ENCODE results near the gene FAM185A. TPM values are rescaled to one million over a fixed set of nuclear protein-coding genes. Genes with fewer than 3 reads are reported as not detected.

The FAM185A gene
- total RNA-seq, 1 donor from 2014 or later: 8.7 TPM

DNA sequence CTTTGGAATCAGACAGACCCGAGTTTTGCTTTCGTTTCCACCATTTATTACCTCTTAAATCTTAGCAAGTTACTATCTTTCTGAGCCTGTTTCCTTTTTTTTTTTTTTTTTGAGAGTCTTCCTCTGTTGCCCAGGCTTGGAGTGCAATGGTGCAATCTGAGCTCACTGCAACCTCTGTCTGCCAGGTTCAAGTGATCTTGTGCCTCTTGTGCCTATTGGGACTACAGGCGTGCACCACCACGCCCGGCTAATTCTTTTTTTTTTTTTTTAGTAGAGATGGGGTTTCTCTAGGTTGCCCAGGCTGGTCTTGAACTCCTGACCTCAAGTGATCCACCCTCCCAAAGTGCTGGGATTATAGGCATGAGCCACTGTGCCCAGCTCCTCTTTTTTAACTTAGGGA lies 84.5 kb downstream of the FAM185A start:
- Mint-ChIP-seq H3K27ac (no peak overlapping the region), H3K36me3 (peaks cover 26% of the 10 kb centered on the region), H3K4me1 (ENCODE audit: unreplicated experiment) (peaks cover 29% of the 10 kb centered on the region), H3K9me3 (peaks cover 4% of the 10 kb centered on the region), H3K27me3 (no peaks in the 10 kb centered on the region), H3K4me3 (no peak overlapping the region)
- TF ChIP-seq, protein P1, sequence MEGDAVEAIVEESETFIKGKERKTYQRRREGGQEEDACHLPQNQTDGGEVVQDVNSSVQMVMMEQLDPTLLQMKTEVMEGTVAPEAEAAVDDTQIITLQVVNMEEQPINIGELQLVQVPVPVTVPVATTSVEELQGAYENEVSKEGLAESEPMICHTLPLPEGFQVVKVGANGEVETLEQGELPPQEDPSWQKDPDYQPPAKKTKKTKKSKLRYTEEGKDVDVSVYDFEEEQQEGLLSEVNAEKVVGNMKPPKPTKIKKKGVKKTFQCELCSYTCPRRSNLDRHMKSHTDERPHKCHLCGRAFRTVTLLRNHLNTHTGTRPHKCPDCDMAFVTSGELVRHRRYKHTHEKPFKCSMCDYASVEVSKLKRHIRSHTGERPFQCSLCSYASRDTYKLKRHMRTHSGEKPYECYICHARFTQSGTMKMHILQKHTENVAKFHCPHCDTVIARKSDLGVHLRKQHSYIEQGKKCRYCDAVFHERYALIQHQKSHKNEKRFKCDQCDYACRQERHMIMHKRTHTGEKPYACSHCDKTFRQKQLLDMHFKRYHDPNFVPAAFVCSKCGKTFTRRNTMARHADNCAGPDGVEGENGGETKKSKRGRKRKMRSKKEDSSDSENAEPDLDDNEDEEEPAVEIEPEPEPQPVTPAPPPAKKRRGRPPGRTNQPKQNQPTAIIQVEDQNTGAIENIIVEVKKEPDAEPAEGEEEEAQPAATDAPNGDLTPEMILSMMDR (conservative IDR thresholded peaks at IDR 0.05): no peak
- DNase-seq (ENCODE audit: extremely low spot score, unreplicated experiment): no peak

DNA sequence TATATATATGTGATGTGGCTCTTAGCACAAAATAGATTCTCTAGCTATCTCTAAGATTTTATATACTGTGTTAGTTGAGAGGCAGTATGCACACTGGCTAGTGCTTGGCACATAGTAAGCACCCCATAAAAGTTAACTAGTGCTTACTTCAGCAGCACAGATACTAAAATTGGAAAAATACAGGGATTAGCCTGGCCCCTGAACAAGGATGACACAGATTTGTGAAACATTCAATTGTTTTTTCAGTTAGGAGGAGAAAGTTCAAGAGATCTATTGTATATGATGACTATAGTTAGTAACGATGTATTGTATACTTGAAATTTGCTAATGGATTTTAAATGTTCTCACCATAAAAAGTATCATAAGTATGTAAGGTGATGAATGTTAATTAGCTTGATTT lies 85.7 kb downstream of the FAM185A start:
- Mint-ChIP-seq H3K27ac (no peak overlapping the region), H3K27me3 (no peaks in the 10 kb centered on the region), H3K9me3 (peaks cover 4% of the 10 kb centered on the region), H3K4me3 (no peak overlapping the region), H3K36me3 (peaks cover 19% of the 10 kb centered on the region), H3K4me1 (ENCODE audit: unreplicated experiment) (peaks cover 28% of the 10 kb centered on the region)
- DNase-seq (ENCODE audit: extremely low spot score, unreplicated experiment): no peak
- TF ChIP-seq, protein P1 (conservative IDR thresholded peaks at IDR 0.05): no peak

DNA sequence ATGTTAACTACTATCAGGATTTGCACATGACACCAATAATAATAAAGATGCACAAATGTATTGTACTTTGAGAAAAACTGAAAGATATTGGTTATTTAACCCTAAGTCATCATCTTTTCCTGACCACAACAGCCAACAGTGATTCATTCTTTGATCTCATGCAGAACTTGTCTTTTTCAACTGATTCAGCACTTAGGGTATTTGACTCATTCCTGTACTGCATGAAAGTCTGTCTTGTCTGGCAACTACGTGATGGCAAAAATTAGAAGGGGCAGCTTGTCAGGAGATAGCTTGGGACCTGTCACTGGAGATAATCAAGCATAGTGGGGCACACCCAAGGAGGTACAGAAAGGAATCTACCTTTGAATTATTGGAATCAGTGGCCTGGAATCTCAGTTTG lies 86.2 kb downstream of the FAM185A start:
- H3K9me3 Mint-ChIP-seq: peaks cover 4% of the 10 kb centered on the region
- DNase-seq (ENCODE audit: extremely low spot score, unreplicated experiment): no peak
- H3K4me3 Mint-ChIP-seq: no peak overlapping the region
- H3K27ac Mint-ChIP-seq: peak overlapping the region; percentile 67
- H3K27me3 Mint-ChIP-seq: no peaks in the 10 kb centered on the region
- peaks cover 18% of the 10 kb centered on the region for H3K36me3 Mint-ChIP-seq
- TF ChIP-seq, protein P1 (conservative IDR thresholded peaks at IDR 0.05): no peak
- peaks cover 26% of the 10 kb centered on the region for H3K4me1 Mint-ChIP-seq (ENCODE audit: unreplicated experiment)

DNA sequence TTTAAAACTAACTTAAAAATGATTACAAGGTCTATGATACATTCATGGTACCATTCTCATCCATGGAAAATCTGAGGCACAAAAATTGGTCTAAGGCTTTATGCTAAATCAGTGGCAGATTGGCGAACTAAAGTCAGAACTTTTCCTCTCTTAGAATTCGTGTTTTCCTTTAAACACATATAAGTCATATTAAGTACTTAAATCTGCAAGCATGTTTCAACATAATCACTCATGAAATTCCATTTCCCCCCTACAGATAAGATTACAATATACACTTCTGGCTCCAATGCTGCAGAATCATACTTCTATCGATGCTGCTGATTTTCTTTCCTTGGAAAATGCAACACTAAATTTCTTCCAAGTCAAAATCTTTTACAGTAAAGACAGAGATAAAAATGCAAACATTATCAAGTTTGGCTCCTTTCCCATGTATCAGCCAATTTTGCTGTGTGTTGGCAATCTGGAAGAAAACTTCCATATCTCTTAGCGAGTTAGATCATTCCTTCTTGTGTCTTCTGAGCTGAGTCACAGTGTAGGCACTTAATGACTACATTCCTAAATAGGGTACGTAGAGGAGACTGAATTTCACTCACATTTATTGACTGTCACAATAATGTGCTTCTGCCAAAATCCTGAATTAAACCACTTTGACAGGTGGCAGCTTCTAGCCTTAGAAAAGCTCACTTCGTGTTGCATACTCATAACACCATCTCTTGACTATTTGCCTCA lies 87.6 kb downstream of the FAM185A start:
- Mint-ChIP-seq H3K4me3 (no peak overlapping the region), H3K9me3 (peaks cover 4% of the 10 kb centered on the region), H3K4me1 (ENCODE audit: unreplicated experiment) (peaks cover 32% of the 10 kb centered on the region), H3K36me3 (peaks cover 12% of the 10 kb centered on the region), H3K27ac (peak overlapping the region; percentile 35), H3K27me3 (no peaks in the 10 kb centered on the region)
- DNase-seq (ENCODE audit: extremely low spot score, unreplicated experiment): no peak
- TF ChIP-seq, protein P1 (conservative IDR thresholded peaks at IDR 0.05): no peak

DNA sequence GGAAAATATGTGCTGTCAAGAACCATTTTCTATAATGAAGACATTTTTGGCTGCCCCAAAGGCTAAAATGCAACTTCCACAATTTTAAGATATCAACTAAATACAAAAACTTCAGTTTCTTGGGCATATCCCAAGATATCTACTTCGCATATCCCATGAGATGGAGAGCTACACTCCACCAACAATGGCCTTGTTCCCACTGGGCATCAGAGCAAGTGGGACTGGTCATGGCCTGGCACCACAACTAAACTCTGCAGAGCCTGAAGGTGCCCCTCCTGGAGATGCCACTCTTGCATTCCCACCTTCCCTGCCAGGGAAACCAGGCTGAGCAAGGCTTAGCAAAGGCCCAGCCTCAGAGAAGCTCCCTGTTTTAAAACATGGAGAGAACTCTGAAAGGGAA lies 88.2 kb downstream of the FAM185A start:
- DNase-seq (ENCODE audit: extremely low spot score, unreplicated experiment): no peak
- H3K36me3 Mint-ChIP-seq: peaks cover 7% of the 10 kb centered on the region
- TF ChIP-seq, protein P1 (conservative IDR thresholded peaks at IDR 0.05): no peak
- H3K27me3 Mint-ChIP-seq: no peaks in the 10 kb centered on the region
- no peak overlapping the region for H3K4me3 Mint-ChIP-seq
- H3K9me3 Mint-ChIP-seq: peaks cover 4% of the 10 kb centered on the region
- H3K27ac Mint-ChIP-seq: no peak overlapping the region
- peaks cover 32% of the 10 kb centered on the region for H3K4me1 Mint-ChIP-seq (ENCODE audit: unreplicated experiment)

Data from type B pancreatic cell (in vitro differentiated cells).